Spleen (tissue), 11 donors: ENCODE results near the gene MRTFB. TPM values are rescaled to one million over a fixed set of nuclear protein-coding genes. Genes with fewer than 3 reads are reported as not detected.
A peak's percentile ranks its signal among the peaks of the same experiment; 100 is the strongest.

ENCODE experiments used
- DNase-seq: peaks from one replicate; pipeline ENCODE4 v3.0.0-alpha.2; 2020
- H3K27ac ChIP-seq, 8 donors: fragments of 200-600 bp; sonication (generic) in 7 of 8; 1 replicate in 4 of 8; 2 replicates in 4 of 8; pipeline versions ENCODE4 v1.5.0 to v1.8.0; 2016 to 2021; ENCODE audit warnings: inconsistent platforms in 4 of 8, mild to moderate bottlenecking in 4 of 8, moderate library complexity in 1 of 8
- H3K27me3 ChIP-seq, 7 donors: fragments of 200-600 bp; sonication (generic) in 6 of 7; replicated peaks in 1 of 7; 1 replicate in 4 of 7; 2 replicates in 3 of 7; pipeline versions ENCODE4 v1.5.0 to v1.8.0; 2016 to 2021; ENCODE audit warnings: inconsistent platforms in 3 of 7, mild to moderate bottlenecking in 1 of 7
- H3K36me3 ChIP-seq, 6 donors: fragments of 200-600 bp; sonication (generic) in 5 of 6; 1 replicate in 4 of 6; 2 replicates in 2 of 6; pipeline versions ENCODE4 v1.5.0 to v1.8.0; 2016 to 2021; ENCODE audit warnings: inconsistent platforms in 2 of 6
- H3K4me1 ChIP-seq, 6 donors: fragments of 200-600 bp; sonication (generic) in 5 of 6; 1 replicate in 3 of 6; 2 replicates in 3 of 6; pipeline versions ENCODE4 v1.5.0 to v1.8.0; 2016 to 2021; ENCODE audit warnings: inconsistent platforms in 3 of 6
- H3K4me3 ChIP-seq, 8 donors: fragments of 200-600 bp; sonication (generic) in 7 of 8; 1 replicate in 4 of 8; 2 replicates in 4 of 8; pipeline versions ENCODE4 v1.5.0 to v1.8.0; 2016 to 2021; ENCODE audit warnings: inconsistent platforms in 4 of 8, mild to moderate bottlenecking in 4 of 8, moderate library complexity in 2 of 8
- H3K9me3 ChIP-seq, 8 donors: fragments of 200-600 bp; sonication (generic) in 7 of 8; 1 replicate in 4 of 8; 2 replicates in 4 of 8; pipeline versions ENCODE4 v1.5.0 to v1.8.0; 2016 to 2021; ENCODE audit warnings: inconsistent platforms in 4 of 8
- CTCF ChIP-seq, 11 experiments: fragments of 200-600 bp in 7 of 11; fragments of 450-650 bp in 4 of 11; sonication (generic) in 4 of 11; IDR thresholded peaks in 8 of 11; conservative IDR thresholded peaks in 3 of 11; 1 replicate in 7 of 11; 2 replicates in 4 of 11; pipeline versions ENCODE4 v1.4.0 to v1.8.0; 2016 to 2021; ENCODE audit warnings: antibody characterized with exemption in 11 of 11, inconsistent platforms in 4 of 11, mild to moderate bottlenecking in 1 of 11
- POLR2A ChIP-seq, 3 donors: fragments of 450-650 bp; IDR thresholded peaks; one replicate each; pipeline ENCODE4 v1.5.1; 2017; ENCODE audit warnings: antibody characterized with exemption in 3 of 3, mild to moderate bottlenecking in 1 of 3
- POLR2AphosphoS5 ChIP-seq, 3 donors: sonication (generic); formaldehyde crosslinking; IDR thresholded peaks; one replicate each; pipeline ENCODE4 v1.5.1; 2017; ENCODE audit warnings: antibody characterized with exemption in 3 of 3
- WGBS, 5 donors: extraction: QIAGEN DNeasy Blood & Tissue Kit in 3 of 5; methylation state at CpG; one replicate each; pipeline versions ENCODE4 v1.1.5 to v1.1.7; 2013 to 2018; 5-methylcytosine and 5-hydroxymethylcytosine counted together
- intact Hi-C: fragments of 100-400 bp; cut with DNase I; formaldehyde crosslinking; loops from one replicate; pipeline ENCODE4 v1.15.0; 2023; ENCODE audit warnings: low total_unique reads
- polyA plus RNA-seq, 3 donors: library from polyadenylated mRNA; stranded (reverse); fragments of 200-250 nt; gene quantifications; one replicate each; pipeline ENCODE4 v1.2.1, GENCODE V29; 2013
- total RNA-seq, 7 donors: library from RNA; depleted of rRNA in 3 of 7; stranded (reverse); fragments of >200 nt in 3 of 7; fragmentation: NEBNext Ultra II Directional in 4 of 7; extraction: Animal tissue kit (Norgen Biotek cat#: 25700) in 4 of 7; gene quantifications; one replicate each; pipeline versions ENCODE4 v1.1.0 to v1.2.1, GENCODE V29; 2016 to 2021
- donor health status: healthy with polysubstance abuse.
- donor health status: DM: no; HTN: no; CAD: no; lungs with moderate emphysema.
- donor health status: DM: no; HTN: no; CAD: no.
- donor health status: Bipolar disorder and iron deficiency.
- donor health status: healthy.
- donor health status: DM: no; HTN: no; CAD: no.
- donor health status: DM: yes; HTN: yes; CAD: no.

MRTFB gene
- total and polyA plus RNA-seq, 10 donors, result 2.3 to 39.3 (median 29.9) TPM

GRCh38 chr16:14062261-14062660, 8.9 kb upstream of the MRTFB start:
- Histone ChIP-seq H3K9me3 (peaks cover 0 to 7% (median 0%) of the 10 kb centered on the region in 8 donors), H3K4me1 (no peaks in the 10 kb centered on the region), H3K4me3 (no peak overlapping the region), H3K36me3 (no peaks in the 10 kb centered on the region), H3K27me3 (peaks cover 0 to 5% (median 0%) of the 10 kb centered on the region in 7 donors), H3K27ac (no peak overlapping the region)
- no peak for TF ChIP-seq CTCF (IDR thresholded peaks at IDR 0.05 in 8 of 11, conservative IDR thresholded peaks at IDR 0.05 in 3 of 11)
- TF ChIP-seq POLR2AphosphoS5 (IDR thresholded peaks at IDR 0.05), result no peak
- TF ChIP-seq POLR2A (IDR thresholded peaks at IDR 0.05), result no peak
- intact Hi-C loops, result no loop called here
- 84 to 96% (median 90%) methylated on average over 7 of the region's 7 CpGs for WGBS, 5 donors
- no peak for DNase-seq

- TF ChIP-seq POLR2A (IDR thresholded peaks at IDR 0.05), result no peak
- no peak for TF ChIP-seq POLR2AphosphoS5 (IDR thresholded peaks at IDR 0.05)
- no peak for TF ChIP-seq CTCF (IDR thresholded peaks at IDR 0.05 in 8 of 11, conservative IDR thresholded peaks at IDR 0.05 in 3 of 11)
- Histone ChIP-seq H3K27ac (no peak overlapping the region), H3K4me1 (no peaks in the 10 kb centered on the region), H3K9me3 (peaks cover 0 to 7% (median 0%) of the 10 kb centered on the region in 8 donors), H3K36me3 (no peaks in the 10 kb centered on the region), H3K4me3 (no peak overlapping the region), H3K27me3 (no peaks in the 10 kb centered on the region)
- intact Hi-C loops, result no loop called here
- DNase-seq, result no peak
- WGBS, 5 donors, result 88 to 95% (median 91%) methylated on average over 6 of the region's 6 CpGs
These were observed 7.2 kb upstream of the MRTFB start for GRCh38 chr16:14063618-14064581.

GRCh38 chr16:14069818-14070217, 1.3 kb upstream of the MRTFB start:
- Histone ChIP-seq H3K9me3 (no peaks in the 10 kb centered on the region), H3K27ac (no peak overlapping the region), H3K4me3 (peak overlapping the region in 1 of 8 donors; percentile 99), H3K36me3 (no peaks in the 10 kb centered on the region), H3K4me1 (peaks cover 4 to 35% (median 19%) of the 10 kb centered on the region in 6 donors), H3K27me3 (no peaks in the 10 kb centered on the region)
- DNase-seq, result no peak
- WGBS, 5 donors, result 70 to 100% (median 94%) methylated on average over 3 to 4 of the region's 4 CpGs
- intact Hi-C loops, result no loop called here
- TF ChIP-seq CTCF (IDR thresholded peaks at IDR 0.05 in 8 of 11, conservative IDR thresholded peaks at IDR 0.05 in 3 of 11) (no peak), POLR2AphosphoS5 (IDR thresholded peaks at IDR 0.05) (no peak), POLR2A (IDR thresholded peaks at IDR 0.05) (no peak)

GRCh38 chr16:14070555-14070876, 603 bp upstream of the MRTFB start:
- Histone ChIP-seq H3K27me3 (no peaks in the 10 kb centered on the region), H3K36me3 (peaks cover 0 to 4% (median 0%) of the 10 kb centered on the region in 6 donors), H3K27ac (peak overlapping the region in 7 of 8 donors; percentile 50 to 90 (median 79)), H3K4me3 (peak overlapping the region; percentile 85 to 99 (median 92)), H3K9me3 (no peaks in the 10 kb centered on the region), H3K4me1 (peaks cover 4 to 35% (median 19%) of the 10 kb centered on the region in 6 donors)
- TF ChIP-seq POLR2A (IDR thresholded peaks at IDR 0.05), result no peak
- no peak for TF ChIP-seq CTCF (IDR thresholded peaks at IDR 0.05 in 8 of 11, conservative IDR thresholded peaks at IDR 0.05 in 3 of 11)
- TF ChIP-seq POLR2AphosphoS5 (IDR thresholded peaks at IDR 0.05), result no peak
- intact Hi-C loops, result no loop called here
- no peak for DNase-seq
- WGBS, 5 donors, result 82 to 90% (median 89%) methylated on average over 4 of the region's 4 CpGs
